ENCODE results near the gene MFSD2B.

Gene MFSD2B

GRCh38 chr2:24073816-24074215 lies 63.9 kb downstream of the MFSD2B start:
- Histone ChIP-seq H2AFZ (ENCODE audit: low read depth, low read length) (no peak overlapping the region), H3K4me3 (ENCODE audit: low read length) (no peak overlapping the region), H4K20me1 (ENCODE audit: insufficient read depth, low read length) (no peaks in the 10 kb centered on the region), H3K4me2 (ENCODE audit: low read length) (no peak overlapping the region), H3K9ac (ENCODE audit: low read length) (no peak overlapping the region), H3K9me3 (ENCODE audit: insufficient read depth, low read length) (no peaks in the 10 kb centered on the region), H3K27ac (ENCODE audit: low read length) (no peak overlapping the region), H3K79me2 (ENCODE audit: low read length) (peaks cover 21% of the 10 kb centered on the region), H3K36me3 (replicated peaks; ENCODE audit: low read depth, low read length) (peaks cover 18% of the 10 kb centered on the region), H3K27me3 (ENCODE audit: low read depth, low read length) (no peaks in the 10 kb centered on the region), H3K4me1 (ENCODE audit: low read length) (peaks cover 11% of the 10 kb centered on the region)
- TF ChIP-seq CTCF (IDR thresholded peaks at IDR 0.05; ENCODE audit: low read depth, low read length) (no peak), EZH2phosphoT487 (IDR thresholded peaks at IDR 0.05; ENCODE audit: low read depth) (no peak)

- Histone ChIP-seq H3K9ac (ENCODE audit: low read length) (peak overlapping the region; percentile 73), H3K4me2 (ENCODE audit: low read length) (peak overlapping the region; percentile 82), H3K27me3 (ENCODE audit: low read depth, low read length) (no peaks in the 10 kb centered on the region), H3K4me3 (ENCODE audit: low read length) (peak overlapping the region; percentile 83), H4K20me1 (ENCODE audit: insufficient read depth, low read length) (no peaks in the 10 kb centered on the region), H3K4me1 (ENCODE audit: low read length) (peaks cover 11% of the 10 kb centered on the region), H2AFZ (ENCODE audit: low read depth, low read length) (no peak overlapping the region), H3K27ac (ENCODE audit: low read length) (no peak overlapping the region), H3K79me2 (ENCODE audit: low read length) (peaks cover 19% of the 10 kb centered on the region), H3K9me3 (ENCODE audit: insufficient read depth, low read length) (no peaks in the 10 kb centered on the region), H3K36me3 (replicated peaks; ENCODE audit: low read depth, low read length) (peaks cover 14% of the 10 kb centered on the region)
- TF ChIP-seq CTCF (IDR thresholded peaks at IDR 0.05; ENCODE audit: low read depth, low read length) (no peak), EZH2phosphoT487 (IDR thresholded peaks at IDR 0.05; ENCODE audit: low read depth) (no peak)
Measured at GRCh38 chr2:24075259-24075658, 65.4 kb downstream of the MFSD2B start.

Measured in OCI-LY3 (cell line).